Measurements from ENCODE around the gene KIF26B.
A peak's percentile ranks its signal among the peaks of the same experiment; 100 is the strongest.
"Not testable (repeated sequence)": the region's sequence is repeated elsewhere in the genome, so short reads cannot be mapped to it uniquely, and the experiment has no call there.

The KIF26B gene

DNA sequence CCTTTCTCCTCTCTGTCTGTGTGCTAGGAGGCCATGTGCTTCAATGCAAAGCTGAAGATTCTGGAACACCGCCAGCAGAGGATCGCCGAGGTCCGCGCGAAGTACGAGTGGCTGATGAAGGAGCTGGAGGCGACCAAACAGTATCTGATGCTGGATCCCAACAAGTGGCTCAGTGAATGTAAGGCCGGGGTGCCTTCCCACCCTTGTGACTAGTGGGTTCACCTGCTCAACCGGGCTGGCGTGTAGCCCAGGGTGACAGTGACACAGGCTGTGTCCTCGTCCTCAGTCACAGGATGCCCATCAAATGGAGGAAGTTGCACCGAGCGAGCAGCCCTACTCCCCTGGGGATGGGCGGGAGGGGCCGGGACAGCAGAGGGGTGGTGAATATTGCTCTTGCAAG lies 544.1 kb downstream of the KIF26B start:
- peaks cover 0 to 31% (median 23%) of the 10 kb centered on the region in 10 experiments; a peak in 16 of 20 replicates for H3K4me1 ChIP-seq
- H3K4me2 ChIP-seq: peak overlapping the region; percentile 8 to 70 (median 58); a peak in 17 of 22 replicates
- H3K27ac ChIP-seq: peak overlapping the region in 2 of 11 experiments; percentile 9 to 13; a peak in 2 of 22 replicates
- H4K20me1 ChIP-seq: no peaks in the 10 kb centered on the region
- TF ChIP-seq Cebpa-rat (IDR thresholded peaks at IDR 0.05): no peak
- no peaks in the 10 kb centered on the region for H3K36me3 ChIP-seq
- no peak overlapping the region for H3K9ac ChIP-seq
- H3K9me3 ChIP-seq (replicated peaks in 1 of 11): peaks cover 0 to 8% (median 0%) of the 10 kb centered on the region in 11 experiments; a peak in 2 of 22 replicates
- no peak overlapping the region for H3K4me3 ChIP-seq
- no peaks in the 10 kb centered on the region for H3K27me3 ChIP-seq

DNA sequence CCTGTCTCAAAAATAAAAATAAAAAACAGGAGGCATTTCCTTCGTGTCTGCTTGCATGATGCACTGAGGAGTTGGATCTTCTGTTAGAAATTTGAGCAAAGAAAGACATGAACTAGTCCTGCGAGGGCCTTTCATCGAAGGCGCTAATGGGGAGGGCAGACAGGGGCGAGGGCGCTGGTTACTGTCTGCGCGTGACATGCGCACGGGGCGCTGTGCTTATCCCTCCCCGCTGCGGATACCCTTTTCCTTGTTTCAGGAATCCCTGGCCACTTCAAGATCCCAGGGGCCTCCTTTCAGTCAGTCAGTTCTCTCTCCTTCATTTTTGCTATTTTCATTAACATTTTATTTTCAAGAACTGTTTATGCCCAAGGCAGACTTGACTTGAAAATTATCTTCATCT lies 545.8 kb downstream of the KIF26B start:
- peak overlapping the region in 6 of 11 experiments; percentile 3 to 60 (median 42); a peak in 4 of 22 replicates for H3K4me2 ChIP-seq
- H3K36me3 ChIP-seq: no peaks in the 10 kb centered on the region
- no peak overlapping the region for H3K27ac ChIP-seq
- no peak overlapping the region for H3K9ac ChIP-seq
- peaks cover 0 to 8% (median 0%) of the 10 kb centered on the region in 11 experiments; a peak in 2 of 22 replicates for H3K9me3 ChIP-seq (replicated peaks in 1 of 11)
- H4K20me1 ChIP-seq: no peaks in the 10 kb centered on the region
- H3K4me1 ChIP-seq: peaks cover 9 to 48% (median 38%) of the 10 kb centered on the region in 10 experiments; a peak in 19 of 20 replicates
- no peak for TF ChIP-seq Cebpa-rat (IDR thresholded peaks at IDR 0.05)
- H3K4me3 ChIP-seq: no peak overlapping the region
- no peaks in the 10 kb centered on the region for H3K27me3 ChIP-seq

DNA sequence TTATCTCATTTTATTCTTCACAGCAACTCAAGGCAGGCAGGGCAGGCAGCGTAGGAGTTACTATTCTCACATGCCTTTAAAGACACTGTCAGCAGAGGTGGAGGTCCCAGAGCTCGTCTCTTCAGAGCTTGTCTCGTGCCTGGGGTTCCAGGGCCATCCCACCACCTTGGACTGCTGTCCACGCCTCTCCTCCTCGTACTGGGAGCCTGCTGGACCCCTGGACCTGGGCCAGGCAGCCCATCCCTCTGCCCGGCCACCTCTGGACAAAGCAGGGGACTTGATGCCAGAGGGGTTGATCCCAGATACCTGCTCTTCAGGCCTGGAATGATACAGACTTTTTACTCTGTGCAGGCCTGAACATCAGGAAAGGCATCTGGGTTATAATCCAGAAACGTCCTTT lies 546.8 kb downstream of the KIF26B start:
- Histone ChIP-seq H3K4me1 (peaks cover 9 to 48% (median 39%) of the 10 kb centered on the region in 10 experiments; a peak in 19 of 20 replicates), H4K20me1 (no peaks in the 10 kb centered on the region), H3K9me3 (replicated peaks in 1 of 11) (0 out of 22 replicates have a peak, but pooled peaks cover 0 to under 1% (median 0%) of the 10 kb centered on the region in 11 experiments), H3K4me2 (no peak overlapping the region), H3K9ac (no peak overlapping the region), H3K36me3 (no peaks in the 10 kb centered on the region), H3K27me3 (no peaks in the 10 kb centered on the region), H3K27ac (no peak overlapping the region), H3K4me3 (no peak overlapping the region)
- TF ChIP-seq Cebpa-rat (IDR thresholded peaks at IDR 0.05): no peak

DNA sequence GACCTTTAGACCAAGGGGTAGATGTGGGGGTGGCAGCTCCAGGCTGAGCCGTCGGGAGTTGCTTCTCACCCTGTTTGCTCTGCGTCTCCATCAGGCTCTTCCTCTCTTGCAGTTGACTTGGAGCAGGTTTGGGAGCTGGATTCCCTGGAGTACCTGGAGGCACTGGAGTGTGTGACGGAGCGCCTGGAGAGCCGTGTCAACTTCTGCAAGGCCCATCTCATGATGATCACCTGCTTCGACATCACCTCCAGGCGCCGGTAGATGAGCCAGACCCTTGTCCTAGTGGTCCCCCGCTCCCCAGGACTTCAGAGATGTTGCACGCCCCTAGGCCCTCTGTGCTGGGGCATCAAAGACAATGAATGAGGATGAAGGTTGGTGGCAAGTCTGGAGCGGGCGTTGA lies 547.6 kb downstream of the KIF26B start:
- no peaks in the 10 kb centered on the region for H3K27me3 ChIP-seq
- TF ChIP-seq Cebpa-rat (IDR thresholded peaks at IDR 0.05): no peak
- no peaks in the 10 kb centered on the region for H4K20me1 ChIP-seq
- no peak overlapping the region for H3K4me2 ChIP-seq
- H3K27ac ChIP-seq: no peak overlapping the region
- H3K9me3 ChIP-seq (replicated peaks in 1 of 11): no peaks in the 10 kb centered on the region
- H3K4me1 ChIP-seq: peaks cover 9 to 48% (median 39%) of the 10 kb centered on the region in 10 experiments; a peak in 19 of 20 replicates
- no peak overlapping the region for H3K9ac ChIP-seq
- H3K36me3 ChIP-seq: no peaks in the 10 kb centered on the region
- H3K4me3 ChIP-seq: no peak overlapping the region

DNA sequence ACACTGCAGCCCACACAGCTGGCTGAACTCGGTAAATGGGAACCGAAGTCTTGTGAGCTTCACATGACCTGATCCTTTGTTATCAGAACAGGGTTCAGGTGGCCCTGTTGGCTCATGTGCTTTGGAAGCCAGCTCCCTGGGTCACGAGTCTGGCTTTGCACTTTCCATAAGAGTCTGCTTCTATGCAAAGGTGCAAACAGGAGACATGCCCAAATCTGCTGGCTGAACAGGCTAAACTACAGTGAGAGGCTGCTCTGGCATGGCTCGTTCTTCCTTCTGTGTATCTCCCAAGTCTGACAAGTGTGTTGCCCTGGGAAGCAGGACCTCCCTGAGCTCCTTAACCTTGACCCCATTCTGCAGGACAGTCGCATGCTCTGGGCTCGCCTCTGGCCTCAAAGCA lies 549.6 kb downstream of the KIF26B start:
- no peak overlapping the region for H3K4me3 ChIP-seq

DNA sequence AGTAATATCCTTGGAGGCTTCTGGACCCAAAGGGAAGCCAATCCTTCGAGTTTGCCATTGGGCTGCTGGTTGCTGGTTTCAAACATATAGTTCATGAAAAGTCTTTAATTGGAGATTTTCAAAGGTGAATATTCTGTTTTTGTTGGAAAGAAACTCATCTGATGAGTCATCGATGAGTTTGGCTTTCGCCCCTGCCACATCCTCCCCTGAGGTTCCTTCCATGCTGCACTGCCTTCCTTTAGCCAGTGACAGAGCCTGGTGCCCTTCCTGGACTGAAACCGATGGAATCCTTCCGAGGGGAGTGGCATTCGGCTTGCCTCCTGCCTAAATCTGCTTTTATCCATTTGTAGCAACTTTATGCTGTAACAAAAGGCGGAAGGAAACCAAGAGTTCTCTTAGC lies 550.0 kb downstream of the KIF26B start:
- H3K4me2 ChIP-seq: peak overlapping the region; percentile 15 to 83 (median 63)
- H4K20me1 ChIP-seq: no peaks in the 10 kb centered on the region
- H3K27ac ChIP-seq: peak overlapping the region in 1 of 11 experiments; percentile 0; a peak in 1 of 22 replicates
- no peak for TF ChIP-seq Cebpa-rat (IDR thresholded peaks at IDR 0.05)
- H3K9ac ChIP-seq: no peak overlapping the region
- no peak overlapping the region for H3K4me3 ChIP-seq
- peaks cover 9 to 32% (median 22%) of the 10 kb centered on the region in 10 experiments; a peak in 18 of 20 replicates for H3K4me1 ChIP-seq
- H3K9me3 ChIP-seq (replicated peaks in 1 of 11): no peaks in the 10 kb centered on the region
- H3K36me3 ChIP-seq: no peaks in the 10 kb centered on the region
- no peaks in the 10 kb centered on the region for H3K27me3 ChIP-seq

More for the DNA sequence above, 549.6 kb downstream of the KIF26B start:
- H3K9me3 ChIP-seq (replicated peaks in 1 of 11): no peaks in the 10 kb centered on the region
- H3K4me2 ChIP-seq: peak overlapping the region; percentile 15 to 83 (median 63)
- H3K4me1 ChIP-seq: peaks cover 9 to 37% (median 26%) of the 10 kb centered on the region in 10 experiments; a peak in 19 of 20 replicates
- no peaks in the 10 kb centered on the region for H3K27me3 ChIP-seq
- H3K27ac ChIP-seq: no peak overlapping the region; a peak in 1 of 22 replicates
- no peak for TF ChIP-seq Cebpa-rat (IDR thresholded peaks at IDR 0.05)
- no peaks in the 10 kb centered on the region for H4K20me1 ChIP-seq
- no peak overlapping the region for H3K9ac ChIP-seq
- H3K36me3 ChIP-seq: no peaks in the 10 kb centered on the region

DNA sequence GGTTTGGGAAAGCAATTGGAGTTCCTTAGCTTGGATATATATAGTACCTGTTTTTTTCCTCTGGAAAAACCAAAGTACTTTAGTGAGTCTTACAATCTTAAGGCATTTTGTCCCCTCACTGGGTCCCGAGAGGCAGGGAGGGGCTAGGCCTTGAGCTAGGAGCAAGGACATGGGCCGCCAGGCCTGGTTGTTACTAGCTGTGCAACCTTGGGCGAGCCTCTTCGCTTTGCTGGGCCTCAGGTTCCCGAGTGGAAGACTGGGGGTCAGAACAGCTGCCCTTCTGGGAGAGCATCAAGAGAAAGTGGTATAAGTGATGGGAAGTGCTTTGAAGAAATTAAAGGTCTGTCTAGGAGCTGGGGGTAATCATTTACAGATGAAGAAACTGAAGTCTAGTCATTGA lies 553.2 kb downstream of the KIF26B start:
- Histone ChIP-seq H3K9me3 (replicated peaks in 1 of 11) (no peaks in the 10 kb centered on the region), H3K27me3 (no peaks in the 10 kb centered on the region), H3K27ac (no peak overlapping the region), H3K4me1 (peaks cover 9 to 24% (median 15%) of the 10 kb centered on the region in 10 experiments; a peak in 19 of 20 replicates), H3K4me3 (no peak overlapping the region), H3K9ac (no peak overlapping the region), H3K4me2 (no peak overlapping the region), H3K36me3 (no peaks in the 10 kb centered on the region), H4K20me1 (no peaks in the 10 kb centered on the region)
- TF ChIP-seq Cebpa-rat (IDR thresholded peaks at IDR 0.05): no peak

DNA sequence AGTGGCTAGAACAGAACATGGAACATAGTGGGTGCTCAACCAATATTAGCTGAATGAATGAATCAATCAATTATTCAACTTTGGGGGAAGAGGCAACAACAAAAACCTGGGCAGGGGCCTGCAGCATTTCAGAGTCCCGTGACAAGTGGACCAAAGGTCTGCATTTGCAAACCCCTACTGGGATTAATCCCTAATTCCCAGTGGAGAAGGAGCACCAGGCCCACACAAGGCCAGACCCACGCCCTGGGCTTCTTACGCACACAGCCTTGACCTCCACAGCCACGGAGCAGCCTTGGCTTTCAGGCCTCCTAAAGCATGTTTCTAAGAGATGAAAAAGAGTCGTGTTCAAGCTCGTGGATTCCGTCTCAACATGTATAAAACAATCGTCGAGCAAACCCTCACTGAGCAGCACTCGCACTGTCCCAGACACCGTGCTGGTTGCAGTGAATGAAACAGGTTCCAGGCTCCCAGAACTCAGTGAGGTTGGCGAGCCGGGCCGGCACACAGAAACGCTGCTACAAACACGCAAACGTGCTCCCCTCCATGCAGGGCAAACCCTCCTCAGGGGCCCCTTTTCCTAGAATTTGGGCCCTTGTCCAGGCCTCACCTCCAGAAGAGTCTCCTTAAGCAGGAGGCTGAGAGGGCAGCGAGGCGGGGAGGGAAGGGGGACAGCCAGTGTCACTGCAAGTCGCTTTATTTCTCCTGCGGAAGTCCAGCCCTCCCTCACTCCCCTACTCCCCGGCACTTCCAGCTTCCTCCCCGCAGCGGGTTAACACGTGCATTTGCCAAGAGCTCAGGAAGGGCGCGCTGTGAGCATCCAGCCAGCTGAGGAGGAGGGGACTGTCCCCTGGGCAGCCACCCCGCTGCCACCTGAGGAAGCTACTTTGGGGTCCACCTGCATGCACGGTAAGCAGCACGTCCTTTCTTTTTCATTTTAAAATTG lies 556.4 kb downstream of the KIF26B start:
- H3K4me3 ChIP-seq: no peak overlapping the region
- no peaks in the 10 kb centered on the region for H3K9me3 ChIP-seq (replicated peaks in 1 of 11)
- no peaks in the 10 kb centered on the region; a peak in 1 of 22 replicates for H4K20me1 ChIP-seq
- H3K36me3 ChIP-seq: no peaks in the 10 kb centered on the region
- peak overlapping the region in 5 of 11 experiments; percentile 9 to 19 (median 12); a peak in 3 of 22 replicates for H3K4me2 ChIP-seq
- H3K27me3 ChIP-seq: no peaks in the 10 kb centered on the region
- H3K4me1 ChIP-seq: peaks cover 7 to 17% (median 12%) of the 10 kb centered on the region in 10 experiments; a peak in 17 of 20 replicates
- no peak overlapping the region for H3K9ac ChIP-seq
- TF ChIP-seq Cebpa-rat (IDR thresholded peaks at IDR 0.05): no peak
- no peak overlapping the region for H3K27ac ChIP-seq

DNA sequence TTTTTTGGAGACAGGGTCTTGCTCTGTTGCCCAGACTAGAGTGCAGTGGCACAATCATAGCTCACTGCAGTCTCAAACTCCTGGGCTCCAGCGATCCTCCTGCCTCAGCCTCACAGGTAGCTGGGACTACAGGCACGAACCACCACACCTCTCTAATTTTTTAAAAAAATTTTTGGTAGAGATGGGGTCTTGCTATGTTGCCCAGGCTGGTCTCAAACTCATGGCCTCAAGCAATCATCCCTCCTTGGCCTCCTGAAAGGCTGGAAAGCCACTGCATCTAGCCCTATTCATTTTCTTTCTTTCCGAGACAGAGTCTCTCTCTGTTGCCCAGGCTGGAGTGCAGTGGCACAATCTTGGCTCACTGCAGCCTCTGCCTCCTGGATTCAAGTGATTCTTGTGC lies 559.2 kb downstream of the KIF26B start:
- H3K9me3 ChIP-seq (replicated peaks in 1 of 11); H4K20me1 ChIP-seq; H3K4me3 ChIP-seq; H3K9ac ChIP-seq; H3K27ac ChIP-seq; H3K4me2 ChIP-seq; H3K36me3 ChIP-seq; H3K27me3 ChIP-seq: not testable (repeated sequence)
- H3K4me1 ChIP-seq: peaks cover 7 to 17% (median 12%) of the 10 kb centered on the region in 10 experiments; a peak in 17 of 20 replicates
